ENCODE data around the gene KIAA2012.

Gene KIAA2012

DNA sequence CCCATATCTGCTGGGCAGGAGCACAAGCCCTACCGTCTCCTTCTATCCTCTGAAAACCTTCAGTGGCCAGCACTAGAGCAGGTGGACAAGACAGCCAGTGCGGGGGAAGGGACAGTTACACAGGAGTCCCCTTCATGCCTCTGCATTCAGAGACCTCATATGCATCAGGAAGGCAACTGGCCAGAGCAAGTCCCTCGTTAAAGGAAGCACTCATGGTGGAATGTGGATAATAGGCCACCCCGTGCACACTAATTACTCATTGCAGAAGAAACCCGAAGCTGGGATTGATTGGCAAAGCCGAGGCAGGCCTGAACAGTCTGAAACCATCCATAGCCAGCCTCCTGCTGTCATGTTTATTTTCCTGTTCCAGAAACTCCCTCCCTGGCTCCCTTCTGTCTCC is 11.2 kb downstream of the KIAA2012 start:
- DNase-seq (ENCODE audit: low spot score) = no peak

DNA sequence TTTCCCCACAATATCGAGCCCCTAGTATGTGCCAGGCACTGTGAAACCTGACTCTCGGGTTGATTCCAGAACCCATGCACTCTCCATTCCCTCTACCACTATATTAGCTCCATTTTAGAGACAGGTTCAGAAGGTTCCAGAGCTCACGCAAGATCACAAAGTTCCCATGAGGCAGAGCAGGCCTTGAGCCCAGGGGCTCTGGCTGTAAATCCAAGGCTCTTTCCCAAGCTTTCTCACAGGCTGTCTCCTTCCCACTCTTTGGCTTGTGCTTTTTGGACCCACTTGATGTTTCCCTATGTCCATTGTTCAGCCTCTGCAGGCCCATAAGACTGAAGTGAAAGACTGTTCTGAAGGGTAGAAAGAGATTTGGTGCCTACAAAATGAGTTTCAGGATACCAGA is 15.7 kb downstream of the KIAA2012 start:
- DNase-seq (ENCODE audit: low spot score) = no peak

DNA sequence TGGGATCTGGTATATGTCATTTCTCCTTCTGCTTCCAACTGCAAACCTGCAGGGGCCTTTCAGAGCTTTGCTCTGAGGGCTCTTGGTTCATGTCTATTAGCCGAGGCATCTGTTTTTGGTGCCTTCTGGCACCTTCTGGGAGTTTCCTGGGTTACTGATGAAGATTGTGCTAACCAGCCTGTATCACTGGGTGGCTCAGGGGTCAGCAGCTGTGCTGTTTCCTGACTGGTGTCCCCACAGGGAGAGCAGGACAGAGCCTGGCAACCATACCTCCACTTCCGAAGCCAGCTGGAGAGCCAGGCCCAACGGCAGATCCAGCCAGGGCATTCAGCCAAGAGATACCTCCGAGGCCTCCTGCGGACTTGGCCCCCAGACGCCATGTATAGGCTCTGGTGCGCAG is 17.5 kb downstream of the KIAA2012 start:
- DNase-seq (ENCODE audit: low spot score) = no peak

DNA sequence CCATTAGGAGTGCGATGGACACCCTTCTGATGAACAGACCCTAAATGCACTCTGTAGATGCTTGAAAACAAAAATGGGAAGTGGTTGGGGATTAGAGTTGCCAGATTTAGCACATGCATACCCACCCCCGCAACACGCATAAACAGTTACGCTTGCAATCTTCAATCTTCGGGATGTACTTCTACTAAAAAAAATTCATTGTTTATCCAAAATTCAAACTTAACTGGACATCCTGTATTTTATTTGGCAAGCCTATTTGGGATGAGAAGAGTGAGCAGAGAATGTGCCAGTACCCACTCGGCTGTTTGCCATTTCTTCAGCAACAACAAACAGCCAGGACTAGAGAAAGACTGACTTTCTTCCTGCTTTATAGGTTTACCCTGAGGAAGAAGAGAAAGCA is 18.4 kb downstream of the KIAA2012 start:
- no peak for DNase-seq (ENCODE audit: low spot score)

DNA sequence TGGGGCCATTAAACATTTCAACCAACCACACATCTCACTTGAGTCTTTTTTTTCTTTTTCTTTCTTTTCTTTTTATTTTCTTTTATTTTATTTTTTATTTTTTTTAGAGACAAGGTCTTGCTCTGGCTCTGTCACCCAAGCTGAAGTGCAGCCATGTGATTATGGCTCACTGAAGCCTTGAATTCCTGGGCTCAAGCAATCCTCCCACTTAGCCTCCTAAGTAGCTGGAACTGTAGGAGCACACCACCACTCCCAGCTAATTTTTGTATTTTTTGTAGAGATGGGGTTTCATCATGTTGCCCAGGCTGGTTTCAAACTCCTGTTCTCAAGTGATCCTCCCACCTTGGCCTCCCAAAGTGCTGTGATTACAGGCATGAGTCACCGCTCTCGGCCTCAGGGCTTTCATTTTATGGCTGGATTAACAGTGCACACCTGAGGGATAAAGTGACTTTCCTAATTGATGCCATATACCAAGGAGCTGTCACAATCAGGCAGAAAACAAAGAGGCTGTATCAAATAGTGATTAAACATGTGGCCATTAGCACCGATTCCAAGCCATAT is 21.5 kb downstream of the KIAA2012 start:
- DNase-seq (ENCODE audit: low spot score) = no peak

DNA sequence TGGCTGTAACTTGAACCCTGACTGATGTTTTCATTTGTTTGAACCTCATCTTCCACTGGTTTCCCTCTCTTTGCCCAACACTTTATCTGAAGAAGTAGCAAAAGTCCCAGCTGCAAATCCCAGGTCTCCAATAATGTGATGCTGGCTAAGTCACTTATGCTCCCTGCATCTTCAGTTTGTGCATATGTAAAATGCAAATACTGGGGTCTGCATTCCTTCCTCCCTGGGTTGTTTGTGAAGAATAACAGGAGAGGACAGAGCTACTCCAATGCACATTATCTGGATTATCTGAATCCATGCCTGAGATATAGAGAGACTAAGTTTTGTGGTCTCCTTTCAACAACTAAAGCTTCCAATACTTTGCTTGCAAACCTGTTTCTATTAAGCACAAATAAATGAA is 22.2 kb downstream of the KIAA2012 start:
- DNase-seq (ENCODE audit: low spot score) = no peak

DNA sequence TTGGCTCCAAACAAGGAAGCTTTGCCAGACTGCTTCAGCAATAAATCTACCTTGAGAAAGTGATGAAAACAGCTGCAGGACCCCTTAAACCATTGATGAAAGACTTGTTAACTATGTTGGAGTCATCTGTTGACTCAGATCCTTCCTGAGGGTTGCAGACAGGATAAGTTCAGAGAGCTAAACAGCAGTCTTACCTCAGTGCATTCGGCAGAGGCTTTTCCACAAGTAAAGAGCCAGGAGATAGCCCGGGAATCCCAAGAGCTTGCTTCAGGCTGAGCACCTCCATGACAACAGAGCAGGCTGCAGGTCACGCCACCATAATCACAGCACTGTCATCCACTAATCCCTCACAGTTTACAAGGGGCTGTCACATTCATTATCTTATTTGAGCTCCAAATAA is 23.7 kb downstream of the KIAA2012 start:
- no peak for DNase-seq (ENCODE audit: low spot score)

DNA sequence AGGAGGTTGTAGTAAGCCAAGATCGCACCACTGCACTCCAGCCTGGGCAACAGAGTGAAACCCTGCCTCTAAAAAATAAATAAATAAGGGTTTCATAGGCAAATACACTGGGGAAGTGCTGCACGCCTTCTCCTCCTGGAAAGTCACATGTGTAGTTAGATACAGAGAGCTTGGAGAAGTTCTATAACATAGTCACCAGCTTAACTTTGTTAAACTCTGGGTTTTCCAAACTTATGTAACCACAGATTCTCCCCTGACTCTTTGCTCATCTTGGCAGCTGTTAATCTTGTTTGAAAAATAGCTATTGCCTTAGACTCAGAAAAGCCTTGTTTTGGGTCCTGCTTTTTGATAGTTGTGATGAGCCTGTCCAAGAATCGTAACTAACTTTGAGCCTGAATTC is 25.2 kb downstream of the KIAA2012 start:
- DNase-seq (ENCODE audit: low spot score) = no peak

DNA sequence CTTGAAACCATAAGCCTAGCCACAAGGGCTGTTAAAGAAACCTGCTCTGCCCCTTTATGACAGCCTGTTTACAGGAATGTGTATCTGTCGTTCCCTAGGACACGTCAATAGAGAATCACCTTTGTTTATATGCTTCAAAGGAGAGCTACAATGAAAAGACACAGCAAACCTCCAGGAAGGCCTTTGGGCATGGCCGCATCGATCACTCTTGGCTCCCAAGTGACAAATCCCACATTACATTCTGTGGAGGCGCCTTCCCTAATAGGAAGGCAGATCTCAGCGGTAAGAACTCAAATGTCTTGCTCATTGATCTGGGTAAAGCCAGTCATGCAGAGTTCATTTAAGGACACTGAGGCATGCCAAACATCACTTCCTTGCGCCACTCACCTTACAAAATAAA is 26.5 kb downstream of the KIAA2012 start:
- DNase-seq (ENCODE audit: low spot score) = no peak

DNA sequence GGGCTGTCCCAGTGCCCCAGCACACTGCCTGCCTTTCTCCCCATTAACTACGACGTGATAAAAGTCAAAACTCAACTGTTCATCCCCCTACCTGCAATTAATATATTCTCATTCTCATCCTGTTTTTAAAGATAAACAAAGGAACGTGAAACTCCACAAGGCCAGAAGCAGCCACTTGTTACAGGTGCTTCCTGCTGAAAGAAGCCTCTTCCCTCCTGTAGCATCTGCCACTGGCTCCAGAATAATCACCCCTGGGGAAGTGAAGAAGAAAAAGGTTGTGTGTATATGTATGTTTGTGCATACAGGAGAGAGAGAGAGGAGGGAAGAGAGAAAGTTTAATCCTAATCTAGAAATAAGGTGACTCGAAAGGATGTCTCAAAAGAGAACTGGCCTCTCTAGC is 27.1 kb downstream of the KIAA2012 start:
- DNase-seq (ENCODE audit: low spot score) = no peak

DNA sequence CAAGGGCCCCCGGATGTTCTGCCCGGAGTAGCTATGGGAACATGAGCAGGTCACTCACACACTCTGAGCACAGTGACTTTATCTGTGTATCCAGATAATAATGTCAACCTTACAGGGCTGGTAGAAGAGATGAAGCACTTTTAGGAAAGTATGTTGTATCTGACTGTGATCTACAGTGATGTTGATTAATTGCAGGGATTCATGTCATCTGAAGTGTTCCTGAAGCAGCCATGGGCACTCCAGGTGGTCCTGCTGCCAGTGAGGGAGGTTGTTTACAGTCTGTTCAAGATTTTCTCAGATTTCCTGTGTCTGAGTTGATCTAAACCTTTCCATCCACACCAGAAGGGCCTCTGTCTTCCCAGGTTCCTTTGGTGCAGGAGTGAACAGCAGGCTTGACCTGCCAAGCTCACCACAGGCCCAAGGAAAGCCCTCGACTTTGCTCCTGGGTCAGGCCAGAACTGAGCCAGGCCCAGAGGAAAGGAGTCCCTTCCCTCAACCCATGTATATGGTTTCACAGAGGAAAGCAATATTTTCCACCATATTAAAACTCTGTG is 28.0 kb downstream of the KIAA2012 start:
- DNase-seq (ENCODE audit: low spot score) = no peak

DNA sequence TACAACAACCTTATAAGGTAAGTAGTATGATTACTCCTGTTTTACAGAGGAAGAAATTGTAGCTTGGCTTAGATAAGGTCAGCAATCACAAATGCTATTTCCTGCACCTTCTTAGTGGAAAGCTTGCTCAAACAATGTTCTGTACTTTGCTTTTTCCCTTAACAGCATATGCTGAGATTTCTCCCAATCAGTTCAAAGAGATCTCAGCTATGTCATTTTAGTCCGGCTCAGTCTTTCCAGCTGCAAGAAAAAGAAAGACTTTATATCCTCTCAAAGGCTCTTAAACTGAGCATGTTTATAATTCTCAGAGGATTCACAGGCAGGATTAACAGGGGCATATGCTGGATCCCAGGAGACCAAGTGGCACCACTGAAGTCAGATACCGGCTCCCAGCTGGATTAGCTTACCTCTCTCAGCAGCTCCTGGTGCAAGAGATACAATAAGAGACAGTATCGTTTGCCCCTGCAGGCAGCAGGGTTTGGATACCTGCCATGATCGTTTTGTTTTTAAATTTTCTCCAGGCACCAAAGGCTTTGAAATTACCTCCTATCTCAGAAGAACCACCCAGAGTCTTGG is 29.5 kb downstream of the KIAA2012 start:
- DNase-seq (ENCODE audit: low spot score) = no peak

DNA sequence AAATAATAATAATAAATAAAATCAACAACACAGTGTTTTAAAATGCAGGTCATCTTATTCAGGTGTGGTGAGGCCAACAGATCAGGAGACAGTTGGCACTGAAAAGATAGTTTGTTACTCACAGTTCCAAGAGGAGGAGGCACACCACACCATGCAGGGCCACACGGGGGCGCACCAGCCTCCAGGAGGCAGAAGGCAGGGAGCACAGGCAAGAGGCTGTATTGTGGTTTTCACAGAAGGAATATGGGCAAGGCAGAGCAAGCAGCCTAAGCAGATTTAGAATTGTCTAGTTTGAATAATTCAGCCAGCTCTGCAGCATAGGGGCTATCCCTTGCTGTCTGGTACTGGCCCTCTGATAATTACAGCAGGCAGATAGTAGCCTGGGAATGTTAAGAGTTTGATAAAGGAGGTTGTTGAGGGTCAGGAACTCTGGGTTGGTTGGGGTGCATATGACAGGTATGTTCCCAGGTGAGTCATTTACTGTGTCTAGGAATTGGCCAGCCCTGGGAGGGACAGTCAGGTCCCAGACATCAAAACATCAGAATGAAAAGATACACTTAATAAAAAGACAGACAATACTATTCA is 31.3 kb downstream of the KIAA2012 start:
- DNase-seq (ENCODE audit: low spot score) = peak; percentile 59

DNA sequence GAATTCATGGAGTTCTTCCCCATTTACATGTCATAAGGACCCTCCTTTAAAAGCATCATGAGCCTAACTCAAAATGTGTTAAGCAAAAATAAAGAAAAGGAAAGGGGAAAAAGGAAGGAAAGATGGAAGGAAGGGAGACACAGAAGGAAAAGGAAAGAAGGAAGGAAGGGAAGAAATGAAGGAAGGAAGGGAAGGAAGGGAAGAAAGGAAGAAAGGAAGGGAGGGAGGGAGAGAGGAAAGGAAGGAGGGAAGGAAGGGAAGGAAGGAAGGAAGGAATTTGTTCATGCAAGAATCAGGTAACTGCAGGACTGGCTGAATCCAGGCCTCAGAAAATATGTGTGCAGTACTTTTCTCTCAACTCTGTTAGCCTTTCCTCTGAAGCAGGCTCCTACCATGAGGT is 32.0 kb downstream of the KIAA2012 start:
- DNase-seq (ENCODE audit: low spot score) = no peak

DNA sequence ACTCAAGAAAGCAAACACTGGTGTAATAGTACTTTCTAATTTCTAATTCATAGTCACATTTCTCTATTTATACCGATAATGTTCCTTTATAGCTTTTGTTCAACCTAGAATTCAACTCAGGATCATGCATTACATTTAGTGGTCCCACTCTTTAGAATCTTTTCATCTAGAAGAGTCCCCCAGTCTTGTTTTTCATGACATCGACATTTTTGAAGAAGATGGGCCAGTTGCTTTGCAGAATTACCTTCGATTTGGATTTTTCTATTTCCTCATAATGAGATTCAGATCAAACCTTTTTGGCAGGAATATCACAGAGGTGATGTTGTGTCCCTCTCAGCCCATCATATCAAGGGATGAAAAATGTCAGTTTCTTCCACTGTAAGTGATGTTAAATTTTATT is 35.3 kb downstream of the KIAA2012 start:
- DNase-seq (ENCODE audit: low spot score) = no peak

DNA sequence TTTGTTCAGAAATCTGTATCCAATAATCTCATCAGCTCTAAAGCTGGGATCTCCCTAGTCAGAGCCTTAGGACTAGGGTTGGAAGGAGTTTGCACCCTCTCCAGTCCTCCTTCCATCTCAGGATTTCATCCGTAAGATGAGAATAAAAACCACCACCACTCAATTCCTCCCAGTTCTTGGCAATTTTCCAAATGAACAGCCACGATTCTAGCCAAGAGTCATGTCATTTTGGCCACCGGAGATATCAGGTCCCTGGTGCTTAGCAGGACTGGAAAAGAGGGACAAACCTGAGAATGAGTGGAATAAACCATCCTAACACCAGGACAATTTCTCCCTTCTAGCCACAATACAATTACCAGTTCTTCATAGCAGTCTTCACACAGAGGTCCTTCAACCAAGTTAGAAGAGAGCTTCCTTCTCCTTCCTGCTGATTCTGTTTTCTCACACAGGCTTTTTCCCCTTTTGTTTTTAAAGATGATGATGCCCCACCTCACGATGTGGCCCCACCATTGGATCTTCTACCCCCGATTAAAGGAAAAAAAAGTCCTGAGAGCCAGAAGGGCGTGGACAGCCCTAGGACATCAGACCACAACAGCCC is 36.2 kb downstream of the KIAA2012 start:
- DNase-seq (ENCODE audit: low spot score) = no peak

DNA sequence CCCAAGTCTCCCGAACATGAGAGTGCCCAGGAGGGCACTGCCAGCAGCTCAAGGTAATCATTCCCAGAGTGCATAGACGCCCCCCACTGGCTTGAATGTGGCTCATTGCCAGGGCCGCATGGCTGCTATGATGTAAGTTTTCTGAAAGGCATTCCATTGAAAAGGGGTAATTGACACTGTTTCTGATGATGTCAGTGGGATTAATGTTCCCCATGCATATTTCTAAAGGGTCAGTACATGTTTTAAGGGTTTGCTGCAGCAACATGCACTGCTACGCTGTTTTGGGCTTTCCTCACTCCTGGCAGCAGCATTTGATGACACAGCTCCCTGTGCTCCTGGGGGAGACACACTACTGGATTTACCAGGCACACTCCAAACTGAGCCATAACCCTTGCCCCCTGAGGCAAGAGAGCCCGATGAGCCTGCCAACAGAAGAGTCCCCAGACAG is 36.7 kb downstream of the KIAA2012 start:
- no peak for DNase-seq (ENCODE audit: low spot score)

DNA sequence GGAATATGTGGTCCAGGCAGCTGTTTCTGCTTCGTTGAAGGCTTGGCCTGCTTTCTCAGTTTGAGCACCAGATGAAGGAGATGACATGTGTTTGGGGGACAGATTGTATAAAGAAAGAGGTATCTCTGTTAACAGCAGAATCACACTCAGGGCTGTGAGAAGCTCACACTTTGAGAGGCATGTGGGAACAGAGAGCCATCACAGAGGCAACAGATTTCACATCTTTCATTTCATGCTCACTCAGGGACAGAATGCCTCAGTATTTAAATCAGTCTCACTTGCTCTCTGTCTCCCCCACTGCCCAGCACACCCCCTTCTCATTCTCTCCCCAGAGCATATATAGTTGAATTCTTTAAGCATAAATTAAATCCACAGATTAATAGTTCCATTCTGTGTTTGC is 37.4 kb downstream of the KIAA2012 start:
- no peak for DNase-seq (ENCODE audit: low spot score)

DNA sequence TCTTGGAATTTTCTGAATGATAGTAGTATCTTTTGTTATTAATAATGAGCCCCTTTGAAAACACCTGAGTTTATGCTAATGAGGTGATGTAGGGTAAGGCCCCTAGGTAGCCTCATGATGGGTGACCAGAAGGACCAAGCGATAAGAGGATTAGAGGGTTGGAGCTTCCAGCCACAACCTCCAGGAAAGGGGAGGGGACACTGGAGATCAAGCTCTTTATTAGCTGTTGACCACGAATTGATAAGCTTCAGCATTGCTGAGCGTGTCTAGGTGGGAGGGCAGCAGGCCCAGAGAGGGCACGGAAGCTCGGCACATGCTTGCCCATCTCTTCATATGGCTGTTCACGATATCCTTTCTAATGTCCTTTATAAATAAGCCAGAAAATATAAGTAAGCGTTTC is 39.0 kb downstream of the KIAA2012 start:
- DNase-seq (ENCODE audit: low spot score) = no peak

DNA sequence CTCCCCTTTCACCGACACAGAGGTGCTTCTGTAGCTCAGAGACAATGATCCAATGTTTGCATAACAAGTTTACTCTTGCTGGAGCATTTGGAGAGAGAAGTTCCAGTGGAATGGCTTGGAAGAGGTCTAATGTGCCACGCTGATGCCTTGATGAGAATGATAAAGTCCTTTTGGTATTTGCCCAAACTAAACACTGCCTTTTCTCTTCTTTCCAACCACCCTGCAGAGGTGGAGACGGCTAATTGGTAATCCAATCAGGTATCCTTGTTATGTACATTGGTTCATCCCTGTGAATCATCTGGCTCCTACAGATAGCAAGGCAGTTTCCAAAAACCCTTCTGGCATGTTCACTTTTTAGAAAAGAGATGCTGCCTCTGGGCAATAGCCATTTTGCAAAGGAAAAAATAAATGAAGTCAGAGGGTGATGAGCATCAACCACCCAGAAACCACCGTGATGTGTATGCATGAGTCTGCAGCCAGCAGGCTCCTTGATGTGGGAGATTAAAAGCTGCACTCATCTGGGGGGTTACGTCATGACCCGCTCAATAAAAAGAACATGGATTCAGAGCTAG is 40.6 kb downstream of the KIAA2012 start:
- no peak for DNase-seq (ENCODE audit: low spot score)

DNA sequence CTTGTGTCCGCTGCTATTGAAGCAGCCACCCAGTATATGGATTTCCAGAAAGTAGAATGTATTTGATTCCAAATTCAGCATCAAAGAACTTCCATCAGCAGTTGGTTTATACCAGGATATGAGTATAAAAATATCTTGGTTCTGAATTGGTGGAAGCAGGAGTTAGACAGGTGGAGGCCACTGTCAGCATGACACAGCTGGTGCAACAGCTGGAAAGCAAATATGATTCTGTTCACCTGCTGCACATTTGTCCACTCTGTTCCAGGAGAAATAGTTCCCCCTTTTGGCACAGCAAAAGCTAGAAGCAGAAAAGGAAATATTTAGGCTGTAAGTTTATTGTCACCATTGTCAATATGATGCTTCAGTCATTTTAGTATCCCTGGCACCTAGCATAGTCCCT is 41.2 kb downstream of the KIAA2012 start:
- DNase-seq (ENCODE audit: low spot score) = no peak

DNA sequence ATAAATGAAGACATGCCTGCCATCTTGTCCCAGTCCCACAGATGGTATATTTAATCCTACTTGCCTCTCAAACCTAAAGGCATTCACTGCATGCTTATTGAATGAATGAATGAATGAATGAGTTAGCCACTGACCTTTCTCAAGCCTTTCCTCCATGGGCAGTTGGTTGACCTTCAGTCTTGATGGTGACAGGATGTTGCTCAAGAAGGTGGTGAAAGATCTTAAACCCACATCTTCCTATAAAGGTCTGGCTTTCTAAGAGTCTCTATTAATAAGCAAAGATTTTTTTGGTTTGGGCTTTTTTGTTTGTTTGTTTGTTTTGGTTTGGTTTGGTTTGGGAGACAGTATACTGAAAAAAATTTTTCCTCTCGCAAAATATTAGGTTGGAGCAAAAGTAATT is 41.7 kb downstream of the KIAA2012 start:
- DNase-seq (ENCODE audit: low spot score) = no peak

DNA sequence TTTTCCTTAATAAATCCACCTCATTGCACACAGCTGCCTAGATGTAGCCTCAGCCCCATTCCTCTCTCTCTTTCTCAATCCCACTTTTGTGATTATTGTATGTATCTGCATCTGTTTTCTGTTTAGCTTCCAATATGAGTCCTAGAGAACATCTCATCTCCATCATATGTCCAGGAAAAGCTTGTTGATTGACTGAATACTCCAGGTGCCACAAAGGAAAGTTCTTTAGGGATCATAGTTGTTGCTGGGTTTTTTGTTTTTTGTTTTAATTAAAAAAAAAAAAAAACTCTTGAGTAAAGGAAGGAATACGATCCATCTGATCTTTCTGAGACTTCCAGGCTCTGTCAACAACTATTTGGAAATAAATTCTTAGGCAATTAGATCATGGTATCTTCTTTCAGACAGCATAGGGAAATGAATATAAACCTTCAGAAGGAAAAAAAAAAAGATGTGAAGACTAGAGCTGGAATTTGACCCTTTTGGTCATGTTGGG is 42.5 kb downstream of the KIAA2012 start:
- no peak for DNase-seq (ENCODE audit: low spot score)
